IMR-90 (cell line): ENCODE measurements around the gene HOXA10. TPM values are rescaled to one million over a fixed set of nuclear protein-coding genes. Genes with fewer than 3 reads are reported as not detected.

Experiments
- ATAC-seq: fragments of 200-7000 bp; cut with Tn5 transposase; 2 replicates; pipeline ENCODE4 v1.9.1; 2020; ENCODE audit warnings: low read depth, mild to moderate bottlenecking, moderate library complexity
- BruUV-seq: library from RNA; stranded (reverse); fragments of 400-500 nt; replicated peaks from 2 replicates; lab custom pipeline; 2021; lab: Mats Ljungman, UMichigan
- CTCF ChIA-PET: fragments of 300-600 bp; formaldehyde crosslinking; extraction: SDS; loops from one replicate; lab custom pipeline; 2021; ENCODE audit warnings: antibody characterized with exemption; lab: Yijun Ruan, JAX
- POLR2A ChIA-PET: fragments of 300-600 bp; sonication (Branson Sonifier 250); formaldehyde crosslinking; loops from one replicate; lab custom pipeline; 2022; ENCODE audit warnings: antibody characterized with exemption; ENCODE audit not compliant: unreplicated experiment; lab: Charles Lee
- DNase-seq: peaks from one replicate; pipeline ENCODE4 v3.0.0; 2013
- H2AFZ ChIP-seq: replicated peaks from 2 replicates; pipeline ENCODE3; 2013; ENCODE audit warnings: low read length, mild to moderate bottlenecking; ENCODE audit not compliant: poor library complexity
- H2AK5ac ChIP-seq: 2 replicates; pipeline ENCODE4 v1.6.1; 2013; ENCODE audit warnings: low read depth, low read length, inconsistent platforms
- H2AK9ac ChIP-seq: replicated peaks from 2 replicates; pipeline ENCODE3; 2013; ENCODE audit warnings: mild to moderate bottlenecking, low read depth, low read length, moderate library complexity; ENCODE audit not compliant: poor library complexity
- H2BK120ac ChIP-seq: 2 replicates; pipeline ENCODE4 v1.6.1; 2013; ENCODE audit warnings: low read depth, low read length, inconsistent platforms
- H2BK15ac ChIP-seq: 3 replicates; pipeline ENCODE4 v1.6.1; 2013; ENCODE audit warnings: low read depth, low read length, inconsistent platforms
- H2BK20ac ChIP-seq: 2 replicates; pipeline ENCODE4 v1.6.1; 2013; ENCODE audit warnings: low read depth, mild to moderate bottlenecking, inconsistent platforms, low read length, moderate library complexity
- H2BK5ac ChIP-seq: 2 replicates; pipeline ENCODE4 v1.6.1; 2013; ENCODE audit warnings: mild to moderate bottlenecking, low read depth, low read length, inconsistent platforms; ENCODE audit not compliant: poor library complexity, severe bottlenecking
- H3K14ac ChIP-seq: replicated peaks from 2 replicates; pipeline ENCODE4 v1.6.1; 2013; ENCODE audit warnings: low read depth, low read length, inconsistent platforms
- H3K18ac ChIP-seq: 2 replicates; pipeline ENCODE4 v1.6.1; 2013; ENCODE audit warnings: low read depth, low read length, control low read depth
- H3K23ac ChIP-seq: 2 replicates; pipeline ENCODE4 v1.6.1; 2013; ENCODE audit warnings: low read depth, low read length, inconsistent platforms
- H3K27ac ChIP-seq: 2 replicates; pipeline ENCODE4 v1.5.1; 2013; ENCODE audit warnings: mild to moderate bottlenecking, control low read depth, low read length; ENCODE audit not compliant: insufficient read depth
- H3K27me3 ChIP-seq: 2 replicates; pipeline ENCODE4 v1.6.1; 2013; ENCODE audit warnings: low read length; ENCODE audit not compliant: control insufficient read depth, insufficient read depth
- H3K36me3 ChIP-seq: 2 replicates; pipeline ENCODE4 v1.6.1; 2013; ENCODE audit warnings: low read length, mixed read lengths; ENCODE audit not compliant: control insufficient read depth, insufficient read depth
- H3K4ac ChIP-seq: 2 replicates; pipeline ENCODE4 v1.6.1; 2013; ENCODE audit warnings: low read depth, low read length, inconsistent platforms
- H3K4me1 ChIP-seq: 2 replicates; pipeline ENCODE4 v1.6.1; 2013; ENCODE audit warnings: low read length, mixed read lengths; ENCODE audit not compliant: control insufficient read depth, insufficient read depth
- H3K4me2 ChIP-seq: 2 replicates; pipeline ENCODE4 v1.6.1; 2013; ENCODE audit warnings: low read depth, mild to moderate bottlenecking, control low read depth, low read length, moderate library complexity
- H3K4me3 ChIP-seq: 2 replicates; pipeline ENCODE4 v1.5.1; 2013; ENCODE audit warnings: low read depth, mild to moderate bottlenecking, control low read depth, low read length, moderate library complexity; ENCODE audit not compliant: insufficient read depth
- H3K56ac ChIP-seq: 2 replicates; pipeline ENCODE4 v1.6.1; 2013; ENCODE audit warnings: low read length, inconsistent platforms; ENCODE audit not compliant: insufficient read depth; ENCODE audit errors: extremely low read depth
- H3K79me1 ChIP-seq, 2 experiments: 2 replicates each; pipeline ENCODE4 v1.6.1; 2013; ENCODE audit warnings: low read length in 2 of 2, inconsistent platforms in 1 of 2, low read depth in 1 of 2
- H3K9ac ChIP-seq: 2 replicates; pipeline ENCODE4 v1.6.1; 2013; ENCODE audit warnings: low read depth, low read length, control low read depth
- H3K9me1 ChIP-seq: 2 replicates; pipeline ENCODE4 v1.6.1; 2013; ENCODE audit warnings: low read length, inconsistent platforms; ENCODE audit not compliant: insufficient read depth
- H3K9me3 ChIP-seq: 2 replicates; pipeline ENCODE4 v1.6.1; 2013; ENCODE audit warnings: low read length; ENCODE audit not compliant: control insufficient read depth, insufficient read depth
- H4K20me1 ChIP-seq: 2 replicates; pipeline ENCODE4 v1.6.1; 2013; ENCODE audit warnings: low read length, inconsistent platforms; ENCODE audit not compliant: insufficient read depth
- H4K5ac ChIP-seq: 2 replicates; pipeline ENCODE4 v1.6.1; 2013; ENCODE audit warnings: mild to moderate bottlenecking, low read depth, low read length, control low read depth
- H4K8ac ChIP-seq, 2 experiments: 2 replicates each; pipeline ENCODE4 v1.6.1; 2013; ENCODE audit warnings: low read depth in 2 of 2, low read length in 2 of 2, control low read depth in 1 of 2, inconsistent platforms in 1 of 2
- H4K91ac ChIP-seq: 2 replicates; pipeline ENCODE4 v1.6.1; 2013; ENCODE audit warnings: low read depth, low read length, inconsistent platforms; ENCODE audit not compliant: insufficient read depth
- CHD1 ChIP-seq: IDR thresholded peaks from 2 replicates; pipeline ENCODE4 v1.6.1; 2012; ENCODE audit warnings: low read depth, low read length, improper control_type of control experiment
- RAD21 ChIP-seq: IDR thresholded peaks from 2 replicates; pipeline ENCODE4 v1.6.1; 2012; ENCODE audit warnings: low read length, improper control_type of control experiment
- WGBS, 2 experiments: methylation state at CpG; one replicate each; pipeline versions ENCODE4 v1.1.5 to v1.1.7; 2013; ENCODE audit warnings: missing lambda C conversion rate in 2 of 2; ENCODE audit not compliant: insufficient read length in 1 of 2; ENCODE audit errors: extremely low coverage in 2 of 2; 5-methylcytosine and 5-hydroxymethylcytosine counted together
- dilution Hi-C: fragments of 300-500 bp; cut with HindIII; formaldehyde crosslinking; loops from one replicate; pipeline ENCODE4 v1.14.3; 2018; ENCODE audit warnings: low sequenced_read_pairs; ENCODE audit not compliant: unreplicated experiment
- in situ Hi-C: fragments of 300-500 bp; cut with MboI; formaldehyde crosslinking; loops from 3 replicates; pipeline ENCODE4 v1.14.3; 2019; ENCODE audit warnings: low sequenced_read_pairs, inconsistent platforms, mixed read lengths
- intact Hi-C: fragments of 100-400 bp; cut with micrococcal nuclease; formaldehyde crosslinking; loops from 2 replicates; pipeline ENCODE4 v1.10.0; 2022
- polyA plus RNA-seq, 3 experiments: library from polyadenylated mRNA; depleted of rRNA; stranded (reverse); fragments of >200 nt; gene quantifications; 2 replicates each; pipeline ENCODE4 v1.2.3, GENCODE V29; 2012; ENCODE audit warnings: low replicate concordance in 1 of 3
- total RNA-seq: library from RNA; depleted of rRNA; stranded (reverse); fragments of >200 nt; gene quantifications from 2 replicates; pipeline ENCODE4 v1.2.3, GENCODE V29; 2012

Gene HOXA10
- total and polyA plus RNA-seq, 2 of the 4 experiments (the other 2 are of a cell fraction) = 0.10 to 0.18 TPM

- TF ChIP-seq CHD1 (peak; percentile 33; the same call in 1 of the 2 replicates), RAD21 (no peak)
- H2AK9ac ChIP-seq = peak overlapping the region; percentile 63
- 2% methylated on average over 32 of the region's 53 CpGs; no CpG with 5 or more reads in 1 of the 2 experiments for WGBS, 2 experiments
- peak overlapping the region; percentile 92 for H3K14ac ChIP-seq
- CTCF ChIA-PET = interaction anchor here (0.6 kb wide), 1 partner anchor 458 kb away, joined by 3 read pairs; no protein-coding TSS in a partner anchor
- intact Hi-C loops = loop anchor here (5.0 kb wide), 1 partner anchor 1247 kb away; no protein-coding TSS in a partner anchor
- in situ Hi-C loops = loop anchor here (5.0 to 10.0 kb wide), 3 partner anchors 37 to 945 kb away; partner anchors contain the start of gene HOXA2
- peak overlapping the region; percentile 97; the same call in 2 of the 3 replicates for H2BK15ac ChIP-seq
- H3K27me3 ChIP-seq = no peaks in the 10 kb centered on the region
- peaks cover 15% of the 10 kb centered on the region for H3K4me1 ChIP-seq
- no peaks in the 10 kb centered on the region for H3K9me3 ChIP-seq
- peaks cover 9% of the 10 kb centered on the region for H3K36me3 ChIP-seq
- peak overlapping the region; percentile 83 for H3K56ac ChIP-seq
- peaks cover 0 to 31% of the 10 kb centered on the region in 2 experiments; a peak in 2 of 4 replicates for H3K79me1 ChIP-seq
- peak overlapping the region; percentile 30 for H3K4me3 ChIP-seq
- peak overlapping the region; percentile 95 for H3K18ac ChIP-seq
- peak overlapping the region; percentile 69 to 87 for H4K8ac ChIP-seq
- H3K4ac ChIP-seq = peak overlapping the region; percentile 93
- H4K91ac ChIP-seq = peak overlapping the region; percentile 90
- H3K23ac ChIP-seq = peak overlapping the region; percentile 97
- peak overlapping the region; percentile 94 for H3K27ac ChIP-seq
- H4K5ac ChIP-seq = peak overlapping the region; percentile 97
- H2AK5ac ChIP-seq = 0 out of 2 replicates have a peak overlapping the region, but pooled peaks have one; percentile 42
- DNase-seq = no peak
- POLR2A ChIA-PET = no interaction called here
- H3K9me1 ChIP-seq = no peaks in the 10 kb centered on the region
- peak overlapping the region; percentile 35 for H2BK5ac ChIP-seq
- peak overlapping the region; percentile 87 for H2AFZ ChIP-seq
- no TSS peak for BruUV-seq
- no peak for ATAC-seq
- H4K20me1 ChIP-seq = no peaks in the 10 kb centered on the region
- H3K4me2 ChIP-seq = peak overlapping the region; percentile 94
- dilution Hi-C loops = no loop called here
- H2BK20ac ChIP-seq = peak overlapping the region; percentile 63
- H2BK120ac ChIP-seq = peak overlapping the region; percentile 93
- H3K9ac ChIP-seq = peak overlapping the region; percentile 89
These were observed 34.6 kb downstream of the HOXA10 start for GRCh38 chr7:27139334-27140125.
